HepG2 (cell line): ENCODE results near the gene PUDP.
"Not testable (repeated sequence)": the region's sequence is repeated elsewhere in the genome, so short reads cannot be mapped to it uniquely, and the experiment has no call there.

Experiments used
- ASH2L ChIP-seq: fragments of 300-600, 200-600 bp; sonication (generic); IDR thresholded peaks from 2 replicates; pipeline ENCODE4 v1.7.0; 2017; ENCODE audit warnings: low read depth, mild to moderate bottlenecking, moderate library complexity, mixed read lengths, low read length; ENCODE audit not compliant: insufficient read length
- MTA3 ChIP-seq: sonication (generic); formaldehyde crosslinking; IDR thresholded peaks from 2 replicates; pipeline ENCODE4 v1.4.0; 2020; ENCODE audit warnings: missing genetic modification reagents
- MTF1 ChIP-seq: sonication (generic); formaldehyde crosslinking; IDR thresholded peaks from 2 replicates; pipeline ENCODE4 v1.5.0; 2020; ENCODE audit warnings: missing genetic modification reagents
- MYNN ChIP-seq: sonication (generic); formaldehyde crosslinking; IDR thresholded peaks from 2 replicates; pipeline ENCODE4 v1.4.0; 2020; ENCODE audit warnings: mild to moderate bottlenecking, low read depth, missing genetic modification reagents
- SIN3B ChIP-seq: fragments of 150-350 bp; IDR thresholded peaks from 2 replicates; pipeline ENCODE4 v1.6.1; 2014; ENCODE audit warnings: low read length
- TAF1 ChIP-seq: sonication (generic); formaldehyde crosslinking; IDR thresholded peaks from 2 replicates; pipeline ENCODE4 v1.4.0; 2020; ENCODE audit warnings: missing genetic modification reagents
- TCF7L2 ChIP-seq: IDR thresholded peaks from 2 replicates; pipeline ENCODE4 v1.6.1; 2011; ENCODE audit warnings: mild to moderate bottlenecking, low read depth, low read length, moderate library complexity
- ZNF33B ChIP-seq: sonication (generic); formaldehyde crosslinking; IDR thresholded peaks from 2 replicates; pipeline ENCODE4 v1.5.1; 2020; ENCODE audit warnings: mild to moderate bottlenecking, missing genetic modification reagents
- ZNF431 ChIP-seq: sonication (generic); formaldehyde crosslinking; IDR thresholded peaks from 2 replicates; pipeline ENCODE4 v1.9.0; 2022; ENCODE audit warnings: missing genetic modification reagents, low read depth, mild to moderate bottlenecking, borderline replicate concordance
- ZNF567 ChIP-seq: sonication (generic); formaldehyde crosslinking; IDR thresholded peaks from 2 replicates; pipeline ENCODE4 v1.8.1; 2023; ENCODE audit warnings: mild to moderate bottlenecking, missing genetic modification reagents, borderline replicate concordance
- TF ChIP-seq, protein P1 (sequence below): sonication (generic); formaldehyde crosslinking; IDR thresholded peaks from 2 replicates; pipeline ENCODE4 v1.8.1; 2022; ENCODE audit warnings: low read depth, mild to moderate bottlenecking, missing genetic modification reagents
- TF ChIP-seq, protein P2 (sequence below): sonication (generic); formaldehyde crosslinking; IDR thresholded peaks from 2 replicates; pipeline ENCODE4 v1.5.0; 2020; ENCODE audit warnings: mild to moderate bottlenecking, missing genetic modification reagents, moderate library complexity

DNA sequence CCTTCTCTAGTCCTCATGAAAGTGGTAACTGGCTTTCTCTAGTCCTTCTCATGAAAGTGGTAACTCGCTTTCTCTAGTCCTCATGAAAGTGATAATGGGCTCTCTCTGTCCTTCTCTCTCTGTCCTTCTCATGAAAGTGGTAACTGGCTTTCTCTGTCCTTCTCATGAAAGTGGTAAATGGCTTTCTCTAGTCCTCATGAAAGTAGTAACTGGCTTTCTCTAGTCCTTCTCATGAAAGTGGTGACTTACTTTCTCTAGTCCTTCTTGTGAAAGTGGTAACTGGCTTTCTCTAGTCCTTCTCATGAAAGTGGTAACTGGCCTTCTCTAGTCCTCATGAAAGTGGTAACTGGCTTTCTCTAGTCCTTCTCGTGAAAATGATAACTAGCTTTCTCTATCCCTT is 30.9 kb upstream of the PUDP start:
- not testable (repeated sequence) for TF ChIP-seq TCF7L2; TAF1 (CRISPR knock-in tag); ZNF567 (CRISPR knock-in tag); ZNF431 (CRISPR knock-in tag); MTF1; ZNF33B; SIN3B; MYNN (CRISPR knock-in tag); ASH2L; MTA3 (CRISPR knock-in tag)
- TF ChIP-seq, protein P1, sequence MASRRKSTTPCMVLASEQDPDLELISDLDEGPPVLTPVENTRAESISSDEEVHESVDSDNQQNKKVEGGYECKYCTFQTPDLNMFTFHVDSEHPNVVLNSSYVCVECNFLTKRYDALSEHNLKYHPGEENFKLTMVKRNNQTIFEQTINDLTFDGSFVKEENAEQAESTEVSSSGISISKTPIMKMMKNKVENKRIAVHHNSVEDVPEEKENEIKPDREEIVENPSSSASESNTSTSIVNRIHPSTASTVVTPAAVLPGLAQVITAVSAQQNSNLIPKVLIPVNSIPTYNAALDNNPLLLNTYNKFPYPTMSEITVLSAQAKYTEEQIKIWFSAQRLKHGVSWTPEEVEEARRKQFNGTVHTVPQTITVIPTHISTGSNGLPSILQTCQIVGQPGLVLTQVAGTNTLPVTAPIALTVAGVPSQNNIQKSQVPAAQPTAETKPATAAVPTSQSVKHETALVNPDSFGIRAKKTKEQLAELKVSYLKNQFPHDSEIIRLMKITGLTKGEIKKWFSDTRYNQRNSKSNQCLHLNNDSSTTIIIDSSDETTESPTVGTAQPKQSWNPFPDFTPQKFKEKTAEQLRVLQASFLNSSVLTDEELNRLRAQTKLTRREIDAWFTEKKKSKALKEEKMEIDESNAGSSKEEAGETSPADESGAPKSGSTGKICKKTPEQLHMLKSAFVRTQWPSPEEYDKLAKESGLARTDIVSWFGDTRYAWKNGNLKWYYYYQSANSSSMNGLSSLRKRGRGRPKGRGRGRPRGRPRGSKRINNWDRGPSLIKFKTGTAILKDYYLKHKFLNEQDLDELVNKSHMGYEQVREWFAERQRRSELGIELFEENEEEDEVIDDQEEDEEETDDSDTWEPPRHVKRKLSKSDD (CRISPR knock-in tag) = not testable (repeated sequence)
- TF ChIP-seq, protein P2, sequence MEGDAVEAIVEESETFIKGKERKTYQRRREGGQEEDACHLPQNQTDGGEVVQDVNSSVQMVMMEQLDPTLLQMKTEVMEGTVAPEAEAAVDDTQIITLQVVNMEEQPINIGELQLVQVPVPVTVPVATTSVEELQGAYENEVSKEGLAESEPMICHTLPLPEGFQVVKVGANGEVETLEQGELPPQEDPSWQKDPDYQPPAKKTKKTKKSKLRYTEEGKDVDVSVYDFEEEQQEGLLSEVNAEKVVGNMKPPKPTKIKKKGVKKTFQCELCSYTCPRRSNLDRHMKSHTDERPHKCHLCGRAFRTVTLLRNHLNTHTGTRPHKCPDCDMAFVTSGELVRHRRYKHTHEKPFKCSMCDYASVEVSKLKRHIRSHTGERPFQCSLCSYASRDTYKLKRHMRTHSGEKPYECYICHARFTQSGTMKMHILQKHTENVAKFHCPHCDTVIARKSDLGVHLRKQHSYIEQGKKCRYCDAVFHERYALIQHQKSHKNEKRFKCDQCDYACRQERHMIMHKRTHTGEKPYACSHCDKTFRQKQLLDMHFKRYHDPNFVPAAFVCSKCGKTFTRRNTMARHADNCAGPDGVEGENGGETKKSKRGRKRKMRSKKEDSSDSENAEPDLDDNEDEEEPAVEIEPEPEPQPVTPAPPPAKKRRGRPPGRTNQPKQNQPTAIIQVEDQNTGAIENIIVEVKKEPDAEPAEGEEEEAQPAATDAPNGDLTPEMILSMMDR (CRISPR knock-in tag) = not testable (repeated sequence)
